Caco-2 (cell line): ENCODE data around the gene CDH12. TPM values are rescaled to one million over a fixed set of nuclear protein-coding genes. Genes with fewer than 3 reads are reported as not detected.

Source experiments
- BruUV-seq: library from RNA; stranded (reverse); fragments of 400-500 nt; replicated peaks from 2 replicates; lab custom pipeline; 2021; lab: Mats Ljungman, UMichigan
- CTCF ChIA-PET: fragments of 300-600 bp; sonication (Branson Sonifier 250); formaldehyde crosslinking; loops from one replicate; lab custom pipeline; 2022; ENCODE audit warnings: antibody characterized with exemption; lab: Charles Lee
- POLR2A ChIA-PET: fragments of 300-600 bp; sonication (Branson Sonifier 250); formaldehyde crosslinking; loops from one replicate; lab custom pipeline; 2022; ENCODE audit warnings: antibody characterized with exemption; lab: Charles Lee
- DNase-seq, 2 experiments: peaks; one replicate each; pipeline versions ENCODE4 v3.0.0 to v3.0.0-alpha.2; 2020 to 2022
- H3K27me3 ChIP-seq: replicated peaks from 2 replicates; pipeline ENCODE4 v1.6.0; 2011; ENCODE audit warnings: low read length; ENCODE audit not compliant: control insufficient read depth, insufficient read depth
- H3K36me3 ChIP-seq: 2 replicates; pipeline ENCODE4 v1.5.1; 2011; ENCODE audit warnings: low read length; ENCODE audit not compliant: control insufficient read depth, insufficient read depth
- H3K4me1 ChIP-seq: fragments of 250-450 bp; sonication (Bioruptor Pico); 2 replicates; pipeline ENCODE4 v1.5.1; 2020; ENCODE audit warnings: mild to moderate bottlenecking
- H3K4me3 ChIP-seq: 2 replicates; pipeline ENCODE4 v1.5.1; 2011; ENCODE audit warnings: low read depth, mild to moderate bottlenecking, control low read depth, low read length
- H3K9me3 ChIP-seq: fragments of 250-450 bp; sonication (Bioruptor Pico); 2 replicates; pipeline ENCODE4 v1.5.1; 2020; ENCODE audit warnings: mild to moderate bottlenecking, moderate library complexity
- H3K27ac Mint-ChIP-seq: one replicate; pipeline ENCODE4 v1.8.0; 2022; ENCODE audit warnings: mixed read lengths; ENCODE audit not compliant: unreplicated experiment
- H3K27me3 Mint-ChIP-seq: one replicate; pipeline ENCODE4 v1.8.0; 2022; ENCODE audit warnings: mixed read lengths; ENCODE audit not compliant: insufficient read depth, unreplicated experiment
- H3K36me3 Mint-ChIP-seq: one replicate; pipeline ENCODE4 v1.8.0; 2022; ENCODE audit warnings: mild to moderate bottlenecking, mixed read lengths; ENCODE audit not compliant: insufficient read depth, unreplicated experiment
- H3K4me1 Mint-ChIP-seq: one replicate; pipeline ENCODE4 v1.8.0; 2022; ENCODE audit warnings: low read depth, mixed read lengths; ENCODE audit not compliant: unreplicated experiment
- H3K4me3 Mint-ChIP-seq: one replicate; pipeline ENCODE4 v1.8.0; 2022; ENCODE audit warnings: mild to moderate bottlenecking, moderate library complexity, mixed read lengths; ENCODE audit not compliant: unreplicated experiment
- H3K9me3 Mint-ChIP-seq: one replicate; pipeline ENCODE4 v1.8.0; 2022; ENCODE audit warnings: mixed read lengths; ENCODE audit not compliant: unreplicated experiment
- intact Hi-C: fragments of 100-400 bp; cut with micrococcal nuclease; formaldehyde crosslinking; loops from one replicate; pipeline ENCODE4 v1.10.0; 2022; ENCODE audit not compliant: unreplicated experiment
- total RNA-seq: library from RNA; stranded (reverse); gene quantifications from 2 replicates; pipeline ENCODE4 v1.2.3, GENCODE V29; 2022
- TF ChIP-seq, protein P1 (sequence below), 2 experiments: fragments of 200-600 bp in 1 of 2; IDR thresholded peaks; 1 replicate in 1 of 2; 2 replicates in 1 of 2; pipeline versions ENCODE4 v1.5.1 to v1.8.0; 2011 to 2022; ENCODE audit warnings: antibody characterized with exemption in 1 of 2, control low read depth in 1 of 2, inconsistent platforms in 1 of 2, low read depth in 1 of 2, low read length in 1 of 2, mild to moderate bottlenecking in 1 of 2, moderate library complexity in 1 of 2; ENCODE audit not compliant: insufficient read depth in 1 of 2, severe bottlenecking in 1 of 2, unreplicated experiment in 1 of 2

The CDH12 gene
- total RNA-seq, 1 experiment from 2014 or later = not detected

DNA sequence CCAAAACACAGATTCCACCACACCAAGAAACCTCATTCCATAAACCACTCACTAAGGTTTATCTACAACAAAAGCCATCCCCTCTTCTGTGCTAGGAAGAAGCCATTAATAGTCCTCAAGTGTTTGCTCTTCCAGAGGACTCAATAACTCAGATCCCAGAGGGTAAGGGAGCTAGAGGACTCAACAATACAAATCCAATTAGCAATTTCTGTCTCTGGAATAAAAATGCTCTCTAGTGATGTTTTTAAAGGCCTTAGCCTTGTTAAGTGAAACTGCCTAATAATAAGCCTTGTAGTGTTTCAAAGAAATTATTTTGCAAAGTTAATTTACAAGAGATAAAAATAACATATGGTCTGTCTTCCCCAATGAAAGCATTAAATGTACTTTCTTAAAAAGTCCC lies 942.4 kb downstream of the CDH12 start:
- Mint-ChIP-seq H3K4me3 (no peak overlapping the region), H3K27ac (no peak overlapping the region), H3K27me3 (peaks cover 6% of the 10 kb centered on the region), H3K9me3 (no peaks in the 10 kb centered on the region), H3K36me3 (no peaks in the 10 kb centered on the region), H3K4me1 (no peaks in the 10 kb centered on the region)
- TF ChIP-seq, protein P1, sequence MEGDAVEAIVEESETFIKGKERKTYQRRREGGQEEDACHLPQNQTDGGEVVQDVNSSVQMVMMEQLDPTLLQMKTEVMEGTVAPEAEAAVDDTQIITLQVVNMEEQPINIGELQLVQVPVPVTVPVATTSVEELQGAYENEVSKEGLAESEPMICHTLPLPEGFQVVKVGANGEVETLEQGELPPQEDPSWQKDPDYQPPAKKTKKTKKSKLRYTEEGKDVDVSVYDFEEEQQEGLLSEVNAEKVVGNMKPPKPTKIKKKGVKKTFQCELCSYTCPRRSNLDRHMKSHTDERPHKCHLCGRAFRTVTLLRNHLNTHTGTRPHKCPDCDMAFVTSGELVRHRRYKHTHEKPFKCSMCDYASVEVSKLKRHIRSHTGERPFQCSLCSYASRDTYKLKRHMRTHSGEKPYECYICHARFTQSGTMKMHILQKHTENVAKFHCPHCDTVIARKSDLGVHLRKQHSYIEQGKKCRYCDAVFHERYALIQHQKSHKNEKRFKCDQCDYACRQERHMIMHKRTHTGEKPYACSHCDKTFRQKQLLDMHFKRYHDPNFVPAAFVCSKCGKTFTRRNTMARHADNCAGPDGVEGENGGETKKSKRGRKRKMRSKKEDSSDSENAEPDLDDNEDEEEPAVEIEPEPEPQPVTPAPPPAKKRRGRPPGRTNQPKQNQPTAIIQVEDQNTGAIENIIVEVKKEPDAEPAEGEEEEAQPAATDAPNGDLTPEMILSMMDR (IDR thresholded peaks at IDR 0.05; ENCODE audit: insufficient read depth in 1 of 2, low read depth in 1 of 2, low read length in 1 of 2, severe bottlenecking in 1 of 2, unreplicated experiment in 1 of 2) = no peak
- Histone ChIP-seq H3K9me3 (no peaks in the 10 kb centered on the region), H3K4me1 (no peaks in the 10 kb centered on the region), H3K4me3 (no peak overlapping the region), H3K27me3 (no peaks in the 10 kb centered on the region), H3K36me3 (no peaks in the 10 kb centered on the region)
- DNase-seq = no peak
- POLR2A ChIA-PET = no interaction called here
- no TSS peak for BruUV-seq
- intact Hi-C loops = no loop called here
- CTCF ChIA-PET = no interaction called here

DNA sequence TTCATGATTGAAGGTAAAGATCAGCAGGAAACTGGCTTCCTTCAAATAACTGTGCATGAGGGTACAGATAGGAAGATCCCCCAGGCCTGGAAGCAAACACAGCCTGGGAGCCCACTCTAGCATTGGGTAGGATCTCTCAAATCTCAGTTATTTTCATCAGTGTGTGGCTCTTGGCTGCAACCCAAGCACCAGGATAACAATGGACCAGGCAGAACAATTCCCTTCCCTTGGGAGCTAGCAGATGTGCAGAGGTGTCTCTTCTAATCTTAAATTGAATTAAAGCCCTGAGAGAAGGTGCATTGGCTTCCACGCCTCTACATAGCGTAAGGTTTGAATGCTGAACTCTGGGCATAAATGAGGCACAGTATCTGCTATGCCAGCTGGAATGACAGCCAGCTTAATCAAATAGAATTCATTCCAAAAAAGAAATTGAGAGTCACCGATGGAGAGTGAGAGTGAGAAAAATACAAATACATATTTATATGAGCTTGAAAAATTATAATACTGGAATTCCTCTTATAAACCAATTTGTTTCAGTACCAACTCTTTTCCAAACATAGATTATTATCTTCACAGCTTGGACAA lies 957.3 kb downstream of the CDH12 start:
- POLR2A ChIA-PET = no interaction called here
- no peak for DNase-seq
- TF ChIP-seq, protein P1 (IDR thresholded peaks at IDR 0.05; ENCODE audit: insufficient read depth in 1 of 2, low read depth in 1 of 2, low read length in 1 of 2, severe bottlenecking in 1 of 2, unreplicated experiment in 1 of 2) = no peak
- H3K36me3 Mint-ChIP-seq = no peaks in the 10 kb centered on the region
- Histone ChIP-seq H3K4me1 (no peaks in the 10 kb centered on the region), H3K9me3 (no peaks in the 10 kb centered on the region), H3K4me3 (no peak overlapping the region), H3K27me3 (no peaks in the 10 kb centered on the region), H3K36me3 (no peaks in the 10 kb centered on the region)
- H3K9me3 Mint-ChIP-seq = no peaks in the 10 kb centered on the region
- no peaks in the 10 kb centered on the region for H3K27me3 Mint-ChIP-seq
- no peak overlapping the region for H3K27ac Mint-ChIP-seq
- no peaks in the 10 kb centered on the region for H3K4me1 Mint-ChIP-seq
- no peak overlapping the region for H3K4me3 Mint-ChIP-seq
- no TSS peak for BruUV-seq
- CTCF ChIA-PET = no interaction called here
- intact Hi-C loops = no loop called here

DNA sequence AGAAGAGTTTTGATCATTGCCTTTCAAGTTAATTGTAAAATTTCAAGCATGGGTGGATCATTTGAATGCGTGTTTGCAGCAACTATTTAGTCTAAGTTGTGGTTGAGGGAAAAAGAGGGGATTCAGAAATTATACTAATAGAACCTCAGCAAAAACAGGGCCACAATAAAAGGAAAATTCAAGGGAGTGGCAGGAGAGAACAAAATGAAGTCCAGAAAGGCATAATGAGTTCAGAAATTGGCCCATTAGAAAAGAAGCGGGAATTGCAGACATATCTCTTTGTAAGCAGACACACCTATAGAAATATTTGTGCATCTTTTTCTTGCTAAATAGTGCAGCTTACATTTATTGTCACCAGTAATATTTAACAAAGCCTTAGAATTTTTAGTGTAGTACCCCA lies 960.0 kb downstream of the CDH12 start:
- no peak for DNase-seq
- Mint-ChIP-seq H3K4me3 (no peak overlapping the region), H3K36me3 (no peaks in the 10 kb centered on the region), H3K4me1 (no peaks in the 10 kb centered on the region), H3K27ac (no peak overlapping the region), H3K9me3 (no peaks in the 10 kb centered on the region), H3K27me3 (no peaks in the 10 kb centered on the region)
- H3K4me3 ChIP-seq = no peak overlapping the region
- no peaks in the 10 kb centered on the region for H3K4me1 ChIP-seq
- POLR2A ChIA-PET = no interaction called here
- CTCF ChIA-PET = no interaction called here
- BruUV-seq = no TSS peak
- no peaks in the 10 kb centered on the region for H3K36me3 ChIP-seq
- no peaks in the 10 kb centered on the region for H3K9me3 ChIP-seq
- H3K27me3 ChIP-seq = no peaks in the 10 kb centered on the region
- intact Hi-C loops = no loop called here
- TF ChIP-seq, protein P1 (IDR thresholded peaks at IDR 0.05; ENCODE audit: insufficient read depth in 1 of 2, low read depth in 1 of 2, low read length in 1 of 2, severe bottlenecking in 1 of 2, unreplicated experiment in 1 of 2) = no peak
